Activated B cell treated with CpG ODN at 0.5 μM for 24 hours (primary cell): ENCODE data around the gene LSM3. TPM values are rescaled to one million over a fixed set of nuclear protein-coding genes. Genes with fewer than 3 reads are reported as not detected.

Source experiments
- ATAC-seq: fragments of 200-7000 bp; cut with Tn5 transposase; one replicate; pipeline ENCODE4 v1.10.0; 2021; ENCODE audit warnings: low read depth, mild to moderate bottlenecking, moderate library complexity
- CTCF ChIA-PET: fragments of 350-600 bp; sonication (Branson Sonifier 250); formaldehyde crosslinking; loops from one replicate; lab custom pipeline; 2021; ENCODE audit warnings: antibody characterized with exemption; lab: Charles Lee
- POLR2A ChIA-PET: fragments of 350-600 bp; sonication (Branson Sonifier 250); formaldehyde crosslinking; loops from one replicate; lab custom pipeline; 2021; ENCODE audit warnings: antibody characterized with exemption; lab: Charles Lee
- DNase-seq: peaks from one replicate; pipeline ENCODE4 v3.0.0; 2022
- H3K27ac Mint-ChIP-seq: one replicate; pipeline ENCODE4 v1.8.0; 2020; ENCODE audit warnings: mixed read lengths
- H3K27me3 Mint-ChIP-seq: one replicate; pipeline ENCODE4 v1.8.0; 2021; ENCODE audit warnings: mixed read lengths
- H3K36me3 Mint-ChIP-seq: one replicate; pipeline ENCODE4 v1.8.0; 2021; ENCODE audit warnings: low read depth, mixed read lengths
- H3K4me1 Mint-ChIP-seq: one replicate; pipeline ENCODE4 v1.8.0; 2021; ENCODE audit warnings: mixed read lengths
- H3K4me3 Mint-ChIP-seq: one replicate; pipeline ENCODE4 v1.8.0; 2020; ENCODE audit warnings: mild to moderate bottlenecking, mixed read lengths
- H3K9me3 Mint-ChIP-seq: one replicate; pipeline ENCODE4 v1.8.0; 2020; ENCODE audit warnings: mixed read lengths
- CTCF ChIP-seq: fragments of 200-600 bp; IDR thresholded peaks from one replicate; pipeline ENCODE4 v1.8.0; 2022; ENCODE audit warnings: antibody characterized with exemption, mild to moderate bottlenecking
- intact Hi-C: fragments of 100-400 bp; cut with micrococcal nuclease; formaldehyde crosslinking; loops from one replicate; pipeline ENCODE4 v1.15.1; 2024
- total RNA-seq: library from RNA; stranded (reverse); gene quantifications from 2 replicates; pipeline ENCODE4 v1.2.3, GENCODE V29; 2022

LSM3 gene
- total RNA-seq, 1 donor from 2014 or later, result 12.9 TPM

DNA sequence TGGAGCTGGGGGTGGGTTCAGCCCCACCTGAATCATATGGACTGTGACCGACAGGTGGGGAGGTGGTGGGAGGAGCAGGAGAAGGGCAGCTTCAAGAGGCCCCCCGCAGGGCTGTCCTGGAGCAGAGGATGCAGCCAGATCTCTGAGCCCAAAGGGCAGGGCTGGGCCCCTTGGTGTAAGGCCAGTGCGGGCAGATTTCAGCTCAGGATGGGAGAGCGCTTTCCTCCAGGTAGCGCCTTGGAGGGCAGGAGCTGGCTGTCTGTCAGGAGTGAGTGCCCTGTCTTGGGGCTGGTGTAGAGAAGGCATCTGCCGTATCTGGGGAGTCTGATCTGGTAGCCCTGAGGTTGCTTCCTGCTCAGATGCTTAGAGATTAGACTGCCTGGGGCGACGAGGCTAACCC is 46.5 kb upstream of the LSM3 start:
- ATAC-seq (no peak), DNase-seq (no peak)
- peaks cover 81% of the 10 kb centered on the region for H3K36me3 Mint-ChIP-seq
- no peak overlapping the region for H3K4me3 Mint-ChIP-seq
- no peak overlapping the region for H3K27ac Mint-ChIP-seq
- H3K27me3 Mint-ChIP-seq, result no peaks in the 10 kb centered on the region
- no peak for TF ChIP-seq CTCF
- POLR2A ChIA-PET, result no interaction called here
- H3K9me3 Mint-ChIP-seq, result no peaks in the 10 kb centered on the region
- peaks cover 5% of the 10 kb centered on the region for H3K4me1 Mint-ChIP-seq
- intact Hi-C loops, result no loop called here
- CTCF ChIA-PET, result no interaction called here

DNA sequence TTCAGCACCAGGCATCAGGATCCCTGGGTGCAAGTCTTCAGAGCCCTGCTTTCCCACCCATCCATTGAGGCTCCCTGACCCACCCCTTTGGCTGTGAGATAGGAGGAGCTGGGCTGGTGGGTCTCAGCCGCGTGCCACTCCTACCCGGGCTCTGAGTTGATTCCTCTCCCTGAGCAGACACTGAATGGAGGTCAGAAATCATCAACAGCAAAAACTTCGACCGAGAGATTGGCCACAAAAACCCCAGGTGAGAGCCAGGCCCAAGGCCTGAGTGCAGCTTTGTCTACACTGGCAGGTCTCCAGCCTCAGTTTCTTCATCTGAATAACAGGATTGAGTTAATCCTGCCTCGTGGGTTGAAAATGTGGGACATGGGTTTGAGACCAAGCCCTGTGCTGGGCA is 45.9 kb upstream of the LSM3 start:
- POLR2A ChIA-PET, result no interaction called here
- CTCF ChIA-PET, result no interaction called here
- DNase-seq (no peak), ATAC-seq (no peak)
- Mint-ChIP-seq H3K36me3 (peaks cover 83% of the 10 kb centered on the region), H3K4me1 (no peaks in the 10 kb centered on the region), H3K27me3 (no peaks in the 10 kb centered on the region), H3K27ac (no peak overlapping the region), H3K4me3 (no peak overlapping the region), H3K9me3 (no peaks in the 10 kb centered on the region)
- TF ChIP-seq CTCF, result no peak
- intact Hi-C loops, result no loop called here

DNA sequence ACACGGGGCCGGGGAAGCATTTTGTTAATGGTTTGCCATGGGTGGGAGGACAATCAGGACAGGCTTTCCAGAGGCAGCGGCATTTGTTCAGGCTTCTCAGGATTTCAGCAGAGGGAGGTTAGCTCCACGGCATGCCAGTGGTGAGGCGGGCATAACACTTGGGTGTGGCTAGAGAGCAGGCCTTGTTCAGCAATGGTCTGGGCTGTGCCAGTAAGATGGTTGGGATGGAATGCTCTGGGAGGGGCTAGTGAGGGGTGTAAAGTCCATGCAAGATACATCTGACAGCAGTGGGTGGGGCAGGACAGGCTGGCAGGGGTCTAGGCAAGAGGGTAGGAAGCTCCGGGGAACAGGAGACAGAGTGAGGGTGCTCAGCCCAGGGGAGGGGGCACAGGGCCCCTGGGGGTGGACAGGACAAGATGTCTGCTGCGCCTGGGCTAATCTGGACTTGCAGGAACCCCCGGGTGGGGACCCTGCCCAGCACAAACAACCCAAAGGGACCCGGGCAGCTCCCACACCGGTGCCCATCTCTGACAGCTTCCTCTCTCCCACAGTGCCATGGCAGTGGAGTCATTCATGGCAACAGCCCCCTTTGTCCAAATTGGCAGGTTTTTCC is 45.3 kb upstream of the LSM3 start:
- ChIA-PET CTCF (no interaction called here), POLR2A (no interaction called here)
- Mint-ChIP-seq H3K27me3 (no peaks in the 10 kb centered on the region), H3K9me3 (no peaks in the 10 kb centered on the region), H3K4me1 (no peaks in the 10 kb centered on the region), H3K4me3 (no peak overlapping the region), H3K27ac (no peak overlapping the region), H3K36me3 (peaks cover 85% of the 10 kb centered on the region)
- DNase-seq, result no peak
- TF ChIP-seq CTCF, result no peak
- intact Hi-C loops, result no loop called here
- no peak for ATAC-seq

- ChIA-PET POLR2A (no interaction called here), CTCF (no interaction called here)
- ATAC-seq (no peak), DNase-seq (no peak)
- intact Hi-C loops, result no loop called here
- Mint-ChIP-seq H3K4me3 (no peak overlapping the region), H3K4me1 (no peaks in the 10 kb centered on the region), H3K36me3 (peaks cover 83% of the 10 kb centered on the region), H3K27me3 (no peaks in the 10 kb centered on the region), H3K9me3 (no peaks in the 10 kb centered on the region), H3K27ac (no peak overlapping the region)
- TF ChIP-seq CTCF, result no peak
These were observed 44.7 kb upstream of the LSM3 start for GRCh38 chr3:14133876-14134275.

DNA sequence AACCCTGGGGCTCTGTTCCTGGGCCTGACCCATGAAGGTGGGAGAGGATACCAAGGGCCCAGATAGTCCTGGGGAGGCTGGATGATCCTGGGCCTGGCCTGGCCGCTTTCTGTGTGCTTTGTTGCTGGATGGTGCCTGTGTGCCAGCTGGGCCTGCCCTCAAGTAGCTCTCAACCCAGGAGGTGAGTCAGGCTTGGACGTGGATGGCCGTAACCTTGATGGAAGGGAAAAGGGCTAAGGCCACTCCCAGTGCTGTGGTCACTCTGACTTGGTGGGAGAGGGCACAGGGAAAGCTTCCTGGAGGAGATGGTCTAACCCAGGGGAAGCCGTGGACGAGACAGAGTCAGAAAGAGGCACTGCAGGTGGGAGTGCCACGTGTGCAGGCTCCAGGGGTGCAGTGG is 44.3 kb upstream of the LSM3 start:
- ATAC-seq (no peak), DNase-seq (no peak)
- H3K4me3 Mint-ChIP-seq, result no peak overlapping the region
- TF ChIP-seq CTCF, result no peak
- H3K9me3 Mint-ChIP-seq, result no peaks in the 10 kb centered on the region
- intact Hi-C loops, result no loop called here
- CTCF ChIA-PET, result no interaction called here
- no peaks in the 10 kb centered on the region for H3K4me1 Mint-ChIP-seq
- H3K27me3 Mint-ChIP-seq, result no peaks in the 10 kb centered on the region
- peaks cover 82% of the 10 kb centered on the region for H3K36me3 Mint-ChIP-seq
- POLR2A ChIA-PET, result no interaction called here
- H3K27ac Mint-ChIP-seq, result no peak overlapping the region
